Astrocyte of the cerebellum (primary cell): ENCODE data around the gene APOBEC3B.
"Not testable (repeated sequence)": the region's sequence is repeated elsewhere in the genome, so short reads cannot be mapped to it uniquely, and the experiment has no call there.

Experiments
- DNase-seq: peaks from one replicate; pipeline ENCODE4 v3.0.0-alpha.2; 2011; ENCODE audit warnings: low read depth
- H3K4me3 ChIP-seq: 2 replicates; pipeline ENCODE4 v1.5.1; 2011; ENCODE audit warnings: mild to moderate bottlenecking, low read depth, low read length, moderate library complexity
- CTCF ChIP-seq: IDR thresholded peaks from 2 replicates; pipeline ENCODE4 v1.5.1; 2012; ENCODE audit warnings: low read length, low read depth, moderate library complexity, mild to moderate bottlenecking; ENCODE audit errors: missing control alignments
- in situ Hi-C: cut with HindIII; loops from 2 replicates; pipeline ENCODE4 v1.10.0; 2017; ENCODE audit warnings: low sequenced_read_pairs

APOBEC3B gene

GRCh38 chr22:38996105-38996504 lies 14.0 kb downstream of the APOBEC3B start:
- no peak overlapping the region for H3K4me3 ChIP-seq
- no peak for TF ChIP-seq CTCF
- in situ Hi-C loops, result no loop called here
- DNase-seq, result no peak

- no peak for DNase-seq
- H3K4me3 ChIP-seq, result no peak overlapping the region
- in situ Hi-C loops, result no loop called here
- no peak for TF ChIP-seq CTCF
Observed at GRCh38 chr22:38997518-38997917, 15.4 kb downstream of the APOBEC3B start.

- peak; percentile 81 for DNase-seq
- TF ChIP-seq CTCF, result peak; percentile 77
- H3K4me3 ChIP-seq, result no peak overlapping the region
- in situ Hi-C loops, result no loop called here
Observed at GRCh38 chr22:39003165-39003638, 21.1 kb downstream of the APOBEC3B start.

GRCh38 chr22:39007177-39007576 lies 25.0 kb downstream of the APOBEC3B start:
- DNase-seq, result no peak
- TF ChIP-seq CTCF, result no peak
- in situ Hi-C loops, result loop anchor here (5.0 kb wide), 1 partner anchor 120 kb away; no protein-coding TSS in a partner anchor
- no peak overlapping the region for H3K4me3 ChIP-seq

GRCh38 chr22:39008271-39008850 lies 26.2 kb downstream of the APOBEC3B start:
- not testable (repeated sequence) for H3K4me3 ChIP-seq, DNase-seq
- in situ Hi-C loops, result loop anchor here (5.0 kb wide), 1 partner anchor 119 kb away; no protein-coding TSS in a partner anchor

- H3K4me3 ChIP-seq, result no peak overlapping the region
- no peak for DNase-seq
- TF ChIP-seq CTCF, result no peak
- in situ Hi-C loops, result no loop called here
Observed at GRCh38 chr22:39010946-39011345, 28.8 kb downstream of the APOBEC3B start.
